GM12878 (cell line): Measurements from ENCODE around the gene MEIKIN.

ENCODE experiments used
- BHLHE40 ChIP-seq, 2 experiments: fragments of 450-650 bp in 1 of 2; IDR thresholded peaks; 2 replicates each; pipeline ENCODE4 v1.6.1; 2011 to 2017; ENCODE audit warnings: low read depth in 2 of 2, borderline replicate concordance in 1 of 2, improper control_type of control experiment in 1 of 2, low read length in 1 of 2, mild to moderate bottlenecking in 1 of 2
- BRCA1 ChIP-seq: IDR thresholded peaks from 2 replicates; pipeline ENCODE4 v1.6.1; 2011; ENCODE audit warnings: low read depth, low read length, improper control_type of control experiment
- CREB1 ChIP-seq: IDR thresholded peaks from 2 replicates; pipeline ENCODE4 v1.6.1; 2012; ENCODE audit warnings: low read depth, mild to moderate bottlenecking, inconsistent platforms
- EGR1 ChIP-seq, 2 experiments: IDR thresholded peaks; 1 replicate in 1 of 2; 2 replicates in 1 of 2; pipeline ENCODE4 v1.6.1; 2011 to 2012; ENCODE audit warnings: low read depth in 2 of 2, low read length in 2 of 2, borderline replicate concordance in 1 of 2, mild to moderate bottlenecking in 1 of 2, moderate library complexity in 1 of 2
- HDGF ChIP-seq: fragments of 450-650 bp; IDR thresholded peaks from 2 replicates; pipeline ENCODE4 v1.6.1; 2016; ENCODE audit warnings: antibody characterized with exemption
- NR2C1 ChIP-seq: fragments of 450-650 bp; IDR thresholded peaks from 2 replicates; pipeline ENCODE4 v1.6.1; 2017; ENCODE audit warnings: antibody characterized with exemption, mild to moderate bottlenecking, moderate library complexity
- NR2C2 ChIP-seq: IDR thresholded peaks from 2 replicates; pipeline ENCODE4 v1.6.1; 2011; ENCODE audit warnings: borderline replicate concordance, low read depth; ENCODE audit not compliant: control insufficient read depth, insufficient read length
- POLR2A ChIP-seq: IDR thresholded peaks from 2 replicates; pipeline ENCODE4 v1.6.1; 2011; ENCODE audit warnings: low read depth, mild to moderate bottlenecking, low read length
- SIN3A ChIP-seq: IDR thresholded peaks from 2 replicates; pipeline ENCODE4 v1.6.1; 2012; ENCODE audit warnings: low read depth, low read length, improper control_type of control experiment
- ZNF384 ChIP-seq: IDR thresholded peaks from 2 replicates; pipeline ENCODE4 v1.6.1; 2012; ENCODE audit warnings: low read depth, mild to moderate bottlenecking, low read length, improper control_type of control experiment, borderline replicate concordance
- ZZZ3 ChIP-seq: IDR thresholded peaks from 2 replicates; pipeline ENCODE4 v1.6.1; 2011; ENCODE audit warnings: low read depth; ENCODE audit not compliant: control insufficient read depth, insufficient read length
- TF ChIP-seq, protein P1 (sequence below), 3 experiments: IDR thresholded peaks in 2 of 3; conservative IDR thresholded peaks in 1 of 3; 2 replicates each; pipeline ENCODE4 v1.5.1; 2011; ENCODE audit warnings: low read depth in 3 of 3, low read length in 3 of 3, mild to moderate bottlenecking in 3 of 3, control low read depth in 2 of 3, moderate library complexity in 2 of 3, inconsistent platforms in 1 of 3, mixed read lengths in 1 of 3; ENCODE audit not compliant: control insufficient read depth in 2 of 3, insufficient read depth in 1 of 3; ENCODE audit errors: extremely low read depth in 1 of 3
- TF ChIP-seq, protein P2 (sequence below): IDR thresholded peaks from 2 replicates; pipeline ENCODE4 v1.6.1; 2011; ENCODE audit warnings: low read depth, low read length, improper control_type of control experiment, borderline replicate concordance
- TF ChIP-seq, protein P3 (sequence below): IDR thresholded peaks from 2 replicates; pipeline ENCODE4 v1.6.1; 2012; ENCODE audit warnings: low read depth, low read length, improper control_type of control experiment

DNA sequence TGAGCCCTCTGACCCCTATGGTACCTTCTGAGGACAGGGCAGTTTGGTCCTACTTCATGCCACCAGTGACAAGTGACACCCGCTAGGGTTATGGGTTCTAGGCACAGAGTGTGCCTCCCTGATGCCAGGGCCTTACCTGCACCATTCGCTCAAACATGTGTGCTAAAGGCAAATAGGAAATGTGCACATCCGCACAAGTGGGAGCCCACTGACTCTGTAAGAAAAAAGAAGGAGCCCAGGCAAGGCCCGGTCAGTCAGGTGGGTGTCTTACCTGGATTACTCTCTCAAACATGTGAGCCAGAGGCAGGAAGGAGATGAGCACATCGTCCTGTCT lies 29.1 kb upstream of the MEIKIN start:
- TF ChIP-seq, protein P1, sequence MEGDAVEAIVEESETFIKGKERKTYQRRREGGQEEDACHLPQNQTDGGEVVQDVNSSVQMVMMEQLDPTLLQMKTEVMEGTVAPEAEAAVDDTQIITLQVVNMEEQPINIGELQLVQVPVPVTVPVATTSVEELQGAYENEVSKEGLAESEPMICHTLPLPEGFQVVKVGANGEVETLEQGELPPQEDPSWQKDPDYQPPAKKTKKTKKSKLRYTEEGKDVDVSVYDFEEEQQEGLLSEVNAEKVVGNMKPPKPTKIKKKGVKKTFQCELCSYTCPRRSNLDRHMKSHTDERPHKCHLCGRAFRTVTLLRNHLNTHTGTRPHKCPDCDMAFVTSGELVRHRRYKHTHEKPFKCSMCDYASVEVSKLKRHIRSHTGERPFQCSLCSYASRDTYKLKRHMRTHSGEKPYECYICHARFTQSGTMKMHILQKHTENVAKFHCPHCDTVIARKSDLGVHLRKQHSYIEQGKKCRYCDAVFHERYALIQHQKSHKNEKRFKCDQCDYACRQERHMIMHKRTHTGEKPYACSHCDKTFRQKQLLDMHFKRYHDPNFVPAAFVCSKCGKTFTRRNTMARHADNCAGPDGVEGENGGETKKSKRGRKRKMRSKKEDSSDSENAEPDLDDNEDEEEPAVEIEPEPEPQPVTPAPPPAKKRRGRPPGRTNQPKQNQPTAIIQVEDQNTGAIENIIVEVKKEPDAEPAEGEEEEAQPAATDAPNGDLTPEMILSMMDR (IDR thresholded peaks at IDR 0.05 in 2 of 3, conservative IDR thresholded peaks at IDR 0.05 in 1 of 3; ENCODE audit: control insufficient read depth in 2 of 3, extremely low read depth in 1 of 3, insufficient read depth in 1 of 3, low read depth in 3 of 3, low read length in 3 of 3), result no peak
- TF ChIP-seq NR2C1 (no peak), NR2C2 (no peak), SIN3A (no peak), ZNF384 (no peak), POLR2A (no peak), EGR1 (IDR thresholded peaks at IDR 0.05; ENCODE audit: borderline replicate concordance in 1 of 2, low read depth in 2 of 2, low read length in 2 of 2) (no peak), BHLHE40 (IDR thresholded peaks at IDR 0.05; ENCODE audit: borderline replicate concordance in 1 of 2, low read depth in 2 of 2, low read length in 1 of 2) (no peak), ZZZ3 (no peak), BRCA1 (no peak), CREB1 (no peak), HDGF (no peak)
- TF ChIP-seq, protein P2, sequence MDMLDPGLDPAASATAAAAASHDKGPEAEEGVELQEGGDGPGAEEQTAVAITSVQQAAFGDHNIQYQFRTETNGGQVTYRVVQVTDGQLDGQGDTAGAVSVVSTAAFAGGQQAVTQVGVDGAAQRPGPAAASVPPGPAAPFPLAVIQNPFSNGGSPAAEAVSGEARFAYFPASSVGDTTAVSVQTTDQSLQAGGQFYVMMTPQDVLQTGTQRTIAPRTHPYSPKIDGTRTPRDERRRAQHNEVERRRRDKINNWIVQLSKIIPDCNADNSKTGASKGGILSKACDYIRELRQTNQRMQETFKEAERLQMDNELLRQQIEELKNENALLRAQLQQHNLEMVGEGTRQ, result no peak
- TF ChIP-seq, protein P3, sequence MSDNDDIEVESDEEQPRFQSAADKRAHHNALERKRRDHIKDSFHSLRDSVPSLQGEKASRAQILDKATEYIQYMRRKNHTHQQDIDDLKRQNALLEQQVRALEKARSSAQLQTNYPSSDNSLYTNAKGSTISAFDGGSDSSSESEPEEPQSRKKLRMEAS, result no peak
